T follicular helper cell (primary cell): ENCODE results near the gene ZNF518B.
"Not testable (repeated sequence)": the region's sequence is repeated elsewhere in the genome, so short reads cannot be mapped to it uniquely, and the experiment has no call there.

ENCODE experiments used
- DNase-seq: peaks from one replicate; pipeline ENCODE4 v3.0.0-alpha.2; 2020; ENCODE audit warnings: low read depth

Gene ZNF518B

GRCh38 chr4:10456260-10456594 is 999 bp downstream of the ZNF518B start:
- no peak for DNase-seq

- no peak for DNase-seq
These were observed 2.1 kb downstream of the ZNF518B start for GRCh38 chr4:10455133-10455532.

- DNase-seq: no peak
These were observed 2.5 kb downstream of the ZNF518B start for GRCh38 chr4:10454726-10455125.

- DNase-seq: no peak
These were observed 3.1 kb downstream of the ZNF518B start for GRCh38 chr4:10454121-10454520.

GRCh38 chr4:10448991-10449390 is 8.2 kb downstream of the ZNF518B start:
- no peak for DNase-seq

- no peak for DNase-seq
These were observed 14.2 kb downstream of the ZNF518B start for GRCh38 chr4:10442976-10443375.

GRCh38 chr4:10441512-10441911 is 15.7 kb downstream of the ZNF518B start:
- DNase-seq: no peak

- DNase-seq: no peak
These were observed 18.3 kb downstream of the ZNF518B start for GRCh38 chr4:10438924-10439323.

GRCh38 chr4:10437735-10438134 is 19.5 kb downstream of the ZNF518B start:
- DNase-seq: no peak

GRCh38 chr4:10427680-10428079 is 29.5 kb downstream of the ZNF518B start:
- DNase-seq: not testable (repeated sequence)

- no peak for DNase-seq
These were observed 35.7 kb downstream of the ZNF518B start for GRCh38 chr4:10421344-10422055.

- DNase-seq: no peak
These were observed 39.5 kb downstream of the ZNF518B start for GRCh38 chr4:10417740-10418139.

- DNase-seq: no peak
These were observed 40.8 kb downstream of the ZNF518B start for GRCh38 chr4:10416441-10416840.

GRCh38 chr4:10413177-10413576 is 44.0 kb downstream of the ZNF518B start:
- no peak for DNase-seq

GRCh38 chr4:10405672-10406071 is 51.6 kb downstream of the ZNF518B start:
- DNase-seq: no peak

- no peak for DNase-seq
These were observed 53.4 kb downstream of the ZNF518B start for GRCh38 chr4:10403633-10404445.

GRCh38 chr4:10395971-10396580 is 61.1 kb downstream of the ZNF518B start:
- DNase-seq: no peak
